Fibroblast of mammary gland (primary cell): ENCODE data around the gene EXTL1.

ENCODE experiments used
- DNase-seq: peaks from one replicate; pipeline ENCODE4 v3.0.0-alpha.2; 2010; ENCODE audit warnings: low read depth
- H3K4me3 ChIP-seq: 2 replicates; pipeline ENCODE4 v1.5.1; 2011; ENCODE audit warnings: low read depth, mild to moderate bottlenecking, low read length, moderate library complexity; ENCODE audit not compliant: control insufficient read depth
- TF ChIP-seq, protein P1 (sequence below): conservative IDR thresholded peaks from 2 replicates; pipeline ENCODE4 v1.5.1; 2011; ENCODE audit warnings: low read depth, low read length, inconsistent platforms; ENCODE audit not compliant: control insufficient read depth, insufficient read depth

Gene EXTL1

DNA sequence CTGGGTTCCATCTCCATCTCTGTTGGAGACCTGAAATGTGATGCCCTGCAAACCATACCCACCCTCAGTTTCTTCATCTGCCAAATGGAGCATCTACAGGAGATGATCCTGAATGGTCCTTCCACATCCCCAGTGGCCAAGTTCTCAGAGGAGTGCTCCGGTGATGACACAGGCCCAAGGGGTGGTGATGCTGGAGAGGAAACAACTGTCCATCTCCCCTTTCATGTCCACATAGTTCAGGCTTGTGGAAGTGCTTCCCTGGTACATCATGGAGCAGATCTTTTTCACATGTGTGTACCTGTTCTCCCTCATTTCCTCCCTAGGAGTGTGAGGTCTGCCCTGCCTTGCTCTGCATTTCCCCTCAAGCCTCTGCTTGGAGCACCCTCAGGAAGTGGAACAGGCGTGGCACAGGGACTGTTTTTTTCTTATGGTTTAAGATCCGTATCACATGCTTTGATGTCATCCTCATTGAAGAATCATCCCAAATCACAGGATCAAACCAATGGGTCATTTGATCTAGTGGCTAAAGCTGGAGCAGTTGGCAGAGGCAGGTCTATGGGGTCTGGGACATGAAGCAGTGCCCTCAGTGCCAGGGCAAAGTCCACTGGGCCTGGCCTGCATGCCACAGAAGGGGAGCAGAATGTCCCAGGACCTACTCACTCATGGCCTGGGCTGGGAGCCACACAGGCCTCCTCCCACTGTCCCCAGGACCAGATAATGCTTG is 54.0 kb downstream of the EXTL1 start:
- TF ChIP-seq, protein P1, sequence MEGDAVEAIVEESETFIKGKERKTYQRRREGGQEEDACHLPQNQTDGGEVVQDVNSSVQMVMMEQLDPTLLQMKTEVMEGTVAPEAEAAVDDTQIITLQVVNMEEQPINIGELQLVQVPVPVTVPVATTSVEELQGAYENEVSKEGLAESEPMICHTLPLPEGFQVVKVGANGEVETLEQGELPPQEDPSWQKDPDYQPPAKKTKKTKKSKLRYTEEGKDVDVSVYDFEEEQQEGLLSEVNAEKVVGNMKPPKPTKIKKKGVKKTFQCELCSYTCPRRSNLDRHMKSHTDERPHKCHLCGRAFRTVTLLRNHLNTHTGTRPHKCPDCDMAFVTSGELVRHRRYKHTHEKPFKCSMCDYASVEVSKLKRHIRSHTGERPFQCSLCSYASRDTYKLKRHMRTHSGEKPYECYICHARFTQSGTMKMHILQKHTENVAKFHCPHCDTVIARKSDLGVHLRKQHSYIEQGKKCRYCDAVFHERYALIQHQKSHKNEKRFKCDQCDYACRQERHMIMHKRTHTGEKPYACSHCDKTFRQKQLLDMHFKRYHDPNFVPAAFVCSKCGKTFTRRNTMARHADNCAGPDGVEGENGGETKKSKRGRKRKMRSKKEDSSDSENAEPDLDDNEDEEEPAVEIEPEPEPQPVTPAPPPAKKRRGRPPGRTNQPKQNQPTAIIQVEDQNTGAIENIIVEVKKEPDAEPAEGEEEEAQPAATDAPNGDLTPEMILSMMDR: no peak
- no peak overlapping the region for H3K4me3 ChIP-seq
- DNase-seq: no peak

DNA sequence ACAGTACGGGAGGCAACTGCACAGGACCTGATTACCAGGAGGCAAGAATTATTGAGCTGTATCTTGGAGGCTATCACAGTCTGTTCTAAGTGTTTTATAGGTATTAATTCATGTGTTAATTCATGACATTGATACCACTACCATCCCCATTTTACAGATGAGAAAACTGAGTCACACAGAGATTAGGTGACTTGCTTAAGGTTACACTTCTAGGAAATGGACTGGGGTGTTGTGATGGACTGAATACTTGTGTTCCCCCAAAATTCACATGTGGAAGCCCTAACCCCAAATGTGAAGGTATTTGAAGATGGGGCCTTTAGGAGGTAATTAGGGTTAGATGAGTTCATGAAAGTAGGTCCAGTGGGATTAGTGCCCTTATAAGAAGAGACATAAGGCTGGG is 55.9 kb downstream of the EXTL1 start:
- TF ChIP-seq, protein P1: no peak
- no peak for DNase-seq
- H3K4me3 ChIP-seq: no peak overlapping the region

DNA sequence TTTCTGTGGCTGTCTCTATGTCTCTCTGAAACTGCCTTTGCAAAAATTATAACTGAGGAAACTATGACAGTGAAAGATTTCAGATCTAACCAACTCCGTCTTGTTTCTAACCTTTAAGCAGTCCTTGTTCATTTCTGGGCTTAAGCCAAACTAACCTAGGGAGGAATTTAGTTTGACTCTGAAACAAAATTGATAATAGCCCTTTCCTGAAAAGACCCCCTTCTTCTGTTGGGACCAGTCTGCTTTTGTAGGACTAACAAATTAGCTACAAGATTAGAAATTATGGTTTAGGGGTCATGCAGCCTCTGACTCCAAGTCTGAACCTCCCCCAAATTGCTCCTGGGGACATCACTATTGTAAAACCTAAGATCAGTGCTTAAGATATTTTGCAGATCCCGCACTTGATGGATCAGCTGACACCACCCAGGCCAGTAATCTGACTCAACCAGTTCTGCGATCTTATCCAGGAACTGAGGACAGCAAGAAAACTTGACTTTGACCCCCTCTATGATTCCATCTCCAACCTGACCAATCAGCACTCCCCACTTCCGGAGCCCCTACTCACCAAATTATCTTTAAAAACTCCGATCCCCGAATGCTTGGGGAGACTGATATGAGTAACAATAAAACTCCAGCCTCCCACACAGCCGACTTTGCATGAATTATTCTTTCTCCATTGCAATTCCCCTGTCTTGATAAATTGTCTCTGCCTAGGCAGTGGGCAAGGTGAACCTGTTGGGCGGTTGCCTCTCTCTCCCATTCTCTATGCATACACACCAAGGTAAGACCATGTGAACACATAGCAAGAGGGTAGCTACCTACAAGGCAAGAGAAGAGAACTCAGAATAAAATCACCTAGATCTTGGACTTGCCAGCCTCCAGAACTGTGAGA is 57.0 kb downstream of the EXTL1 start:
- no peak overlapping the region for H3K4me3 ChIP-seq
- TF ChIP-seq, protein P1: no peak
- no peak for DNase-seq

DNA sequence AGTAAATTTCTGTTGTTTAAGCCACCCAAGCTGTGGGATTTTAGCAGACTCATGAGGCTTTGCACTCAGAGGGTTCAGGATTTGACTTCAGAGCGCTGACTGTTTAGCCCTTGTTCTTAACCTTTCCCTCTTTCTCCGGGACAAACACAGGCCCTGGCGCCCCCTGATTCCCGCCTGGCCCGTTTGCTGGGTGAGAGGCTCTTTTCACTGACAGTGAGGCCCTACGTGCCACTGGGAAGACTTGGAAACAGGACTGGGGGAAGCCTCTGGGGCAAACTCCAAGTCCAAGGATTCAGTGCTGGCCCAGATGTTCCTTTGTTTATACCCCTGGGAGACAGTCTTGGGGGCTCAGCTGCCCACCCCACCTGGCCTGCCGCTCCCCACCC is 57.6 kb downstream of the EXTL1 start:
- TF ChIP-seq, protein P1: no peak
- no peak overlapping the region for H3K4me3 ChIP-seq
- DNase-seq: no peak

DNA sequence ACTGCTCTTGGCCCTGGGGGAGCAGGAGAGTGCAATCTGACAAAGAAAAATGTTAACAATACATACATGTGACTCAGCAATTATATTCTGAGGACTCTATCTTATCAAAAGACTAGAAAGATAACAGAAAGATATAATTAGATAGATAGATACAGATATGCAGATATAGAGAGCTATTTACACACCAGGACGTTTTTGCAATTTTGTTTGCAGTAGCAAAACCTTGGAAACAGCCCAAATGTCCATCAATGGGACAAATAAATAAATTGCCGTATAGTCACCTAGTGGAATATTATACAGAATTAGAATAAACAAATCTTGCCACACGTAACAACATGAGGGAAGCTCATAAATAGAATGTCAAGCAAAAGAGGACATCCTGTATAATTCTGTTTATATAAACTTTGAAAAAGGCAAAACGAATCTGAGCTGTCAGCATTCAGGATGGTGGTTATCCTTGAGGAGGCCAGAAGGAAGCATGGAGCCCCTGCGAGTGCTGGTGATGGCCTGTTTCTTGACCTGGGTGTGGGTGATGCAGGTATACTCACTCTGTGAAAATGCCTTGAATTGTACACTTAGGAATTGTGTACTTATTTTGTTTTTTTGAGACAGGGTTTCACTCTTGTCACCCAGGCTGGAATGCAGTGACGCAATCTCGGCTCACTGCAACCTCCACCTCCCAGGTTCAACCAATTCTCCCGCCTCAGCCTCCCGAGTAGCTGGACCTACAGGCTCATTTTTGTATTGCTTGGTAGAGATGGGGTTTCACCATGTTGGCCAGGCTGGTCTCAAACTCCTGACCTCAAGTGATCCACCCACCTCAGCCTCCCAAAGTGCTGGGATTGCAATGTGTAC is 58.6 kb downstream of the EXTL1 start:
- H3K4me3 ChIP-seq: no peak overlapping the region
- no peak for DNase-seq
- TF ChIP-seq, protein P1: no peak

DNA sequence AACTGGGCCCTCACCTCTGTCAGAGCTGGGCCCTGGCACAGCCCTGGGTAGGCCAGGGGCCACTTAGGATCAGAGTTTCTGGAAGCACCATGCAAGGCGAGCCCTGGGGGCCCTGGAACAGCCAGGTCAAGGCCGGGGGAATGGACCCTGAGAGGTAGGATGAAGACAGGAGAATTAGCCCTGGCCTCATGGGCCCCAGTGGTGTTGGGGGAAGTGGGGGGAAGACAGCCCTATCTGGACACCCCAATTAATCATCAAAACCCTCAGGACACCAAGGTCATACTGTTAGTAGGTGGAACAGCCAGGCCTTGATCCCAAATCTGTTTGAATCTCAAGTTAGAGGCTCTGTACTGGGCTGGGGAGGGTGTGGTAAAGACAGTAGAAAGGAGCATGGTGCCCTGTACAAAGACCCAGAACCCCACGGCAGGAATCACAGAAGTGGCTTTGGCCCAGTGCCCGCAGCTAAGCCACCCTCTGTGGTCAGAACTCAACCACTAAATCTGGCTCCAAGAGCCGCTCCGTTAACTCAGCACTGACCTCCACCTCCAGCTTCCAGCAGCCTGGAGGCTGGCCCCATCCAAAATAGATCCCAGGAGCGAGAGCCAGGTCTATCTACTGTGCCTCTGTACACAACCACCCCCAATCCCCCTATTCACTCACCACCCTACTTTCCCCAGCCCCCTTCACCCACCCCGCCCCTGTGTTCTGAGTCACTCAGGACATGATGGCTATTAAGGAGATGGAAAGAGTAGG is 59.9 kb downstream of the EXTL1 start:
- no peak for DNase-seq
- TF ChIP-seq, protein P1: no peak
- H3K4me3 ChIP-seq: no peak overlapping the region
